DND-41 (cell line): ENCODE measurements around the gene CACNB4.

ENCODE experiments used
- CTCF ChIP-seq: IDR thresholded peaks from 2 replicates; pipeline ENCODE4 v1.5.1; 2012; ENCODE audit warnings: borderline replicate concordance, low read length, moderate library complexity, mild to moderate bottlenecking; ENCODE audit not compliant: poor library complexity, severe bottlenecking; ENCODE audit errors: extremely low read depth
- EZH2 ChIP-seq: IDR thresholded peaks from 3 replicates; pipeline ENCODE4 v1.6.1; 2012; ENCODE audit warnings: borderline replicate concordance, low read depth, mild to moderate bottlenecking, moderate library complexity, low read length, inconsistent platforms; ENCODE audit not compliant: severe bottlenecking

- no peak for TF ChIP-seq CTCF
- no peak for TF ChIP-seq EZH2
These were observed 665 bp upstream of the CACNB4 start for GRCh38 chr2:152099367-152100050.
